GM18870 (cell line): ENCODE results near the gene BCKDK.
"Not testable (repeated sequence)": the region's sequence is repeated elsewhere in the genome, so short reads cannot be mapped to it uniquely, and the experiment has no call there.

Source experiments
- ATAC-seq: cut with Tn5 transposase; IDR thresholded peaks from one replicate; pipeline ENCODE4 v1.9.1; 2021; ENCODE audit warnings: moderate library complexity; ENCODE audit not compliant: unreplicated experiment

Gene BCKDK

DNA sequence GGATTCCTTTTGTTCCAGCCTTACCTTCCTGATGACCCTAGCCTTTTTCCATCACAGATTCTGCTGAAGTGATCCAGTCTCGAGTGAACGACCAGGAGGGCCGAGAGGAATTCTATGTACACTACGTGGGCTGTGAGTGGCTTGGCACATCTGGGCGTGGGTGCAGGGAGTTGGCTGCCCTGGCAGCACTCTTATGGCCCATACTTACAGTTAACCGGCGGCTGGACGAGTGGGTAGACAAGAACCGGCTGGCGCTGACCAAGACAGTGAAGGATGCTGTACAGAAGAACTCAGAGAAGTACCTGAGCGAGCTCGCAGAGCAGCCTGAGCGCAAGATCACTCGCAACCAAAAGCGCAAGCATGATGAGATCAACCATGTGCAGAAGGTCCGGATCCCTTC is 11.9 kb downstream of the BCKDK start:
- ATAC-seq, result no peak

GRCh38 chr16:31125844-31126243 is 17.7 kb downstream of the BCKDK start:
- no peak for ATAC-seq

GRCh38 chr16:31127182-31127581 is 19.0 kb downstream of the BCKDK start:
- no peak for ATAC-seq

DNA sequence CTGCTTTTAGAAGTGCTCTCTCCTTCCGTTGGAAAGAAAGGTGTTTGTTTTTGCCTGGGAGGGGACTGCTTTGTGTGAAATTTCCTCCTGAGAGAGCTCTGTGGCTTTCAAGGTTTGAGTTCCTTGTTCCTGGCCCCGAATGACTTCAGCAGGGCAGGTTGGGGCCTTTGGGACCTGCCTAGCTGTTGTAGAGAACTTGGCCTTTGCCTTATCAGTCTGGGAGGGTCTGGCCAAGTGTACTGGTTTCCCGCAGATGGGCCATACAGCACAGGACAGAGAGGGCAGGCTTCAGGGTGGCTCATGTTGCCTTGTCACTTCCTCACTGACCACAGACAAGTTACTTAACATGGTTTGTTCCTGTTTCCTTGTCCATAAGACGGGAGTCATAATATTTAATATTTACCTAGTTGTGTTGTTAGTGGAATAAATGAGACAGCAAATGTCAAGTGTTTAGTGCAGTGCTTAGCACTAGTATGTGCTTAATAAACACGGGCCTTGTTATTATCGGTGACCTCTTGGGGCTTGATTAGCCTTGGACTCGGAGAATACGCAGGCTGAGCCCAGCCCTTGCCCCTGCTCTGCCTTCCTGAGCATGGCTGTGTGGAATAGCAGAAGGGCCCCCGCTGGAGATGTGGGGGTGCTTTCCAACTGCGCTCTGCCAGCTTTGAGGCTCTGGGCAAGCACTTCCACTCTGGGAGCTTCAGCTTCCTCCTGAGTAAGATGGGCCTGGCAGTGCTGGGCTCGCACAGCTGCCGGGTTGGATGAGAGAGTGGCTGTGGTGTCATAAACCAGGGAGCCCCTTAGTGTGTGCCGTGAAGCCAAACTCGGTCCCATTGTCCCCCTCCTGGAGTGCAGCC is 20.8 kb downstream of the BCKDK start:
- ATAC-seq, result no peak

DNA sequence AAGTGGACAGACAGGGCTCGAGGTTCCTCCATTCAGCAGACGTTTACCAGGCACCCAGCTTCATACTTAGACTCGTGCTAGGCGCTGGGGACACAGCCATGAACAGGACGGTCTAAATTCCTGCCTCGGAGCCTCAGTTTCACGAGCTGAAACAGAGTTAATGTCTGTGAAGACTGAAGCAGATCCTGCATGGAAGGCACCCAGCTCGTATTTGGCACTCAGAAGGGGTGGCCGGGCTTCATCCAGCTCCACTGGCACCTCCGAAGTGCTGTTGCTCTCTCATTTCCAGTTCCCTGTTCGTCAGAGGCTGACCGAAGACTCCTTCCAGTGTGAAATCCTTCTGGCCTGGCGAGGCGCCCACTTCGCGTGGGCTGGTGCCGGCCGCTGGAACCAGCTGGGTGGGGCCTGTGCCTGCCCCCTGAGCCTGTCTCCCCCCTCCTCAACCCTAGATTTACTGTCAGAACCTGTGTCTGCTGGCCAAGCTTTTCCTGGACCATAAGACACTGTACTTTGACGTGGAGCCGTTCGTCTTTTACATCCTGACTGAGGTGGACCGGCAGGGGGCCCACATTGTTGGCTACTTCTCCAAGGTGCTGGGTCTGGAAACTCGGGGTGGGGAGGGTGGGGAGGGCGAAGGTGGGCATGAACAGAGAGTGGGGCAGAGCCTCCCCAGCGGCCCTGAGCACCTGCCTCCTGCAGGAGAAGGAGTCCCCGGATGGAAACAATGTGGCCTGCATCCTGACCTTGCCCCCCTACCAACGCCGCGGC is 21.6 kb downstream of the BCKDK start:
- ATAC-seq, result no peak

DNA sequence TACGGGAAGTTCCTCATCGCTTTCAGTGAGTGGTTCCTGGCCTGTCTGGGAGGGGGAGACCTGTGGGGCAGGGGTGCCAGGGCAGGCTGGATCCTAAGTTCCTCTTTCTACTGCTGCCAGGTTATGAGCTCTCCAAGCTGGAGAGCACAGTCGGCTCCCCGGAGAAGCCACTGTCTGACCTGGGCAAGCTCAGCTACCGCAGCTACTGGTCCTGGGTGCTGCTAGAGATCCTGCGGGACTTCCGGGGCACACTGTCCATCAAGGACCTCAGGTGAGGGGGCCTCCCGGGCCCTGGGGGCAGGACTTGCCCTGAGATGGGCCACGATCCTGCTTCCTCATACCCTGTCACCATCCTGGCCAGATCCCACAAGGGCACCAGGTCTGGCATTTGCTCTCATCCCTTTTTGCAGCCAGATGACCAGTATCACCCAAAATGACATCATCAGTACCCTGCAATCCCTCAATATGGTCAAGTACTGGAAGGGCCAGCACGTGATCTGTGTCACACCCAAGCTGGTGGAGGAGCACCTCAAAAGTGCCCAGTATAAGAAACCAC is 22.2 kb downstream of the BCKDK start:
- ATAC-seq, result no peak

DNA sequence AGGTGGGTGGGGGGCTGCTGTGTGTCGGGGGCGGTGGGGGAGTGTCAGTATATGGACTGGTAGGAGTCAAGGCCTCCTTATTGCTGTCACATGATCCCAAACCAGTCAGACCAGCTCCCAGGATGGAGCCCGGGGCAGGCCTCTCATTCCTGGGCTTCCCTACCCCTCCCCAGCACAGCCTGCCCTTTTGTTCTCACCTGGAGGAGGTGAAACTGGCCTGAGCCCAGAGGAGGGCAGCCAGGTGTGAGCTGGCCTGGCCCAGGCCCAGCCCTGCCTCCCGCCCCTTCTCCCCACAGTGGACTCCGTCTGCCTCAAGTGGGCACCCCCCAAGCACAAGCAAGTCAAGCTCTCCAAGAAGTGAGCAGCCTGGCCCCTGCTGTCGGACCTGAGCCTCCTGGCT is 22.7 kb downstream of the BCKDK start:
- ATAC-seq, result no peak

DNA sequence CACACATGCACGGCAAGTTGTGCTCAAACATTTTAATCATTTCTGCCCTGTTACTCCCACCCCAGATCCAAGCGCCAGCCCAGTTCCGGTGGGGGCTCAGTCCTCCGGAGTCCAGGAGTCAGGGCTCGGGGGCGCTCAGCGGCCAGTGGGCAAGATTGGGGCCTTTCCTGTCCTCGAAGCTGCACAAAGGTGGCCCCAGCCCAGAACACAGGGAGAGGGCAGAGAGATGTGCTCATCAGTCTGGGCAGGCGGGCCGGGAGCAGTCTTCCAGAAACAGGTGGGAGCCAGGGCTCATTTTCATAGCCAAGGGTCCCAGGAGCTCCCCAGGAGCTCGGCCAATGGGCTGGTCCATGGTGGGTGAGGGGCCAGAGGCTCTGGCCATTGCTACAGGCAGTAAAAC is 23.2 kb downstream of the BCKDK start:
- ATAC-seq, result no peak

DNA sequence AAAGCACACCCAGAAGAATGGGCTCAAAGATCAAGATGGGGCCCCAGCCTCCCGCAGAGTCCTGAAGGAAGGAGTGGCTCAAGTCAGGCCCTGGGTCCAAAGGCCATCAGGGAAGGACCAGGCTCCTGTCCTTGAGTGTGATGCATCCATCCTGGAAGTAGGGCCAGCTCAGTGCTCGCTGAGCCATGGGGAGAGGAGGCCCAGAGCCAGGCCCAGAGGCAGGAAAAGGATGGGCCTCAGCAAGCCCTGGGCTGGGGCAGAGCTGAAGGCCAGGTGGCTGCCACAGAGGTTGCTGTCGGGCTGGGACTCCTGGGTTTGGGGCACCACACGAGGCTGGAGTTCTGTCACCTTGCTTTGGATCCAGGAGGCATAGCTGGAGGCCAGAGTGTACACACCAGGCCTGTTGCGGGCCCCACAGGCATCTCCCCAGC is 23.7 kb downstream of the BCKDK start:
- no peak for ATAC-seq

DNA sequence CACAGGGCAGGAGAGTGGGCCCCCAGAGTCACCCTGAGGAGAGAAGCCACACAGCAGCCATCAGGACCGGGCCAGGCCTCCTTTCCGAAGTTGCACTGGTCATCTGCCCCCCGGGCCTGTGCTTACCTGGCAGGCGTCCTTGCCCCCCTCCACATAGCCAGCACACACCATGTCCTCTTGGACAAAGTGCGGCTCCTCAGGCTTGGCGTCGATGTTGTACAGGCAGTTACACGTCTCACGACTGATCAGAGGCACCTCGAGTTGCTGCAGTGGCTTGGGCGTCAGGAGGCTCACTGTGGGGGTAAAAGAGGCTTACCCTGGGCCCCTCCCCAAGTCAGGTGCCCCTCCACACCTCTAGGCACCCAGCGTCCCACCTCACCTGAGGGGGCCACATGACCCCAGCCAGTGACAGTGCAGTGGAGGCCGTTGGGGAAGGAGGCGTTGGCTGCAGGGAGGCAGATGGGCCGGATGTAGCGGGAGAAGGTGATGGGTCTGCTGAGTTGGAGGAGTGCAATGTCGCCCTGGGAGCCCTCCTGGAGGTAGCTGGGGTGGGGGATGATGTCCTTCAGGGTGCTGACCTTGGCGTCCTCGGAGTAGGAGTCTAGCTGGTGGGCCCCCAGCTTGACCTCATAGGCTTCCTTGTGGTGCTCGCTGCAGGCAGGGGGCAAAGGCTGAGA is 24.3 kb downstream of the BCKDK start:
- ATAC-seq, result no peak

GRCh38 chr16:31133046-31133501 is 24.9 kb downstream of the BCKDK start:
- ATAC-seq, result no peak

DNA sequence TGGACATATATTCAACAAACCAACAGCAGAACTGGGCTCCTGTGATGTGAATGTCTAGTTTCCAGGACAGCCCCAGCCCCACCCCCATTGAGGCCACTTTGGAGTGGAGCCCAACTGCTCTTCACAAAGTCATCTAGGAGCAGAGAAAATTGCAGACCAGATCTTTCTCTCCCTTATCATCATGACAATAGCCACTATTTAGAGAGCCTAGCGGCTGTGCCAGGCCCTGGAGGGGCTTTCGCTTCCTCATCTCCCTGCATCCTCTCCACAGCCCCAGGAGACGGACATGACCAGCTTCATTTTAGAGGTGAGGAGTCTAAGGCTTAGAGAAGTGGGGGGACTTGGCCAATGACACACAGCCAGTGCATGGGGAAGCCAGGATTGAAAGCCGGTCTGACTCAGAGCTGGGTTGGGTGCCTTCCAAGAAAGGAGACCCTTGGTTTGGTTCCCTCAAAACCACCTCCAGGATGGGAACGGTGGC is 25.9 kb downstream of the BCKDK start:
- ATAC-seq, result no peak

DNA sequence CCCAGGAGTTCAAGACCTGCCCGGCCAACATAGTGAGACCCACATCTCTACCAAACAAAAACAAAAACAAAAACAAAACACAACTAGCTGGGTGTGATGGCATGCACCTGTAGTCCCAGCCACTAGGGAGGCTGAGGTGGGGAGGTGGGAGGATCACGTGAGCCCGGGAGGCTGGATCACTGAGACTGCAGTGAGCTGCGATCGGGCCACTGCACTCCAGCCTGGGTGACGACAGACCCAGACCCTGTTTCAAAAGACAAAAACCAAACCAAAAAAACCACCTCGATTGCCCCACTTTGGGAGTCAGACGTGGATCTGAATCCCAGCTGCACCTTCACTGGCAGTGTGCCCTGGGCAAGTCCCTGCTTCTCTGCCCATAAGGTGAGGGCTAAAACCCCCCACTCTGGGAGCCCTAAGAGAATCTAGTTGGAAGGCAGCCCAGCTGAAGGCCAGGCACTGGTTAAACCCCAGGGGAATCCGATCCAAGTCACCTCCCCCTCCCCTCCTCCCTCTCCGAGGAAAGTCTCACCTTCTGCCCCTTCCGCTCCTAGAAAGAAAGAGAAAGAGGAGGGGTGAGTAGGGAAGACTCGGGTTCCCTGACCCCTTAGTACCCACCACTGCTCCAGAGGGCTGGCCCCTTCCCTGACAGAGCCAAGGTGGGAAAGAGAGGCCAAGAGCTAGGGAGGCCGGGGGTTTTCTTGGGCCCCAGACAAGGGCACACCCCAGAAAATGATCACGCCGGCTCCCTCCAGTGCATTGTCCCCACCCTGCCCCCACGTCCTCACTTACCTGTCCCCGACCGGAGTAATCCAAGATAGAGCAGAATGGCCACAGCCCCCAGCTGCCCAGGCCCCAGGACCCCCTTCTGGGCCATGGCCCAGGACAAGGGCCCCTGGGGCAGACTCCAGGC is 26.7 kb downstream of the BCKDK start:
- no peak for ATAC-seq

- no peak for ATAC-seq
Observed at GRCh38 chr16:31135535-31136286, 27.5 kb downstream of the BCKDK start, which contains the start of gene PRSS8. PRSS8 (minus strand) TSS chr16:31135727; CDS start chr16:31135498, 229 bp downstream.

GRCh38 chr16:31136287-31136662 is 28.1 kb downstream of the BCKDK start:
- ATAC-seq, result no peak

GRCh38 chr16:31136822-31137499 is 28.8 kb downstream of the BCKDK start:
- ATAC-seq, result not testable (repeated sequence)

DNA sequence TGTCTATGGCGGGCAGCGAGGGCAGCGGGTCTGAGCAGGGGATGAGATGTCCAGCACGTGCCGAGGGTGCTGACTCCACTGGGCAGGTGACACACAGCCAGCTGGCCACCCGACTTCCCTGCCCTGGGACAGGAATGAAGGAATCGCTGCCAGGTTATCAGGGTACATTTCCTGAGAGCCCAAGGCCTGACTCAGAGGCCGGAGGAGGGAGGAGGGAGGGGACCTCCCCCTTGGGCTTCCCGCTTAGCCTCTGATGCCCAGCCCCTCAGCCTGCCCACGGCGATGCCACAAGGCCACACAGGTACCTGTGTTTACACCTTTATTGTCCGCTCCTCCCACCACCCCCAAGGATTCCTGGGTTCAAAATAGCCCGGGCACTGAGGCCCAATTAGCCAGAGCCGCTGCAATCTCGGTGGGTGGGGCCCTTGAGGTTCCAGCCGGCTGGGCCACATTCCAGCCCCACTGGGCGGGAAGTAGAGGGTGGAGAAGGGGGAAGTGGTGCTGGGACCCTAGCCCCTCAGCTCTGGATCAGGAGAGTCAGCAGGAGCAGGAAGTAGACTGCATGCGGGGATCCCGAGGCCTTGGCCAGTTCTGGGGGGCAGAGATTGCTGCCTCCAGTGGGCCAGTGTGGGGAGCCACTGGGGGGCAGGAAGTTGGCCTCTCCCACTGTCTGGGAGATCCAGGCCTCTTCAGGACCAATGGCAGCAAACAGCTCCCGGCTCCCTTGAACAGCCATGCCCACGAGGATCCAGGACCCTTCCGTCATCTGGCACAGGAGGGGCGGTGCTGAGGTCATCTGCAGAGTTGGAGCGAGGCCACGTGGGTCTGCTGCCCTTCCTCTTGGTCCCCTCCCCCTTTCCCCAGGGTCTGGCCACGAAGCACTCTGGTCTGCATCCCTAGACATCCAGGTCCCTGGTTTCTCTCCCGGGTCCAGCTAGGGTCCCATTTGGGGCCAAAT is 30.7 kb downstream of the BCKDK start:
- ATAC-seq, result no peak

DNA sequence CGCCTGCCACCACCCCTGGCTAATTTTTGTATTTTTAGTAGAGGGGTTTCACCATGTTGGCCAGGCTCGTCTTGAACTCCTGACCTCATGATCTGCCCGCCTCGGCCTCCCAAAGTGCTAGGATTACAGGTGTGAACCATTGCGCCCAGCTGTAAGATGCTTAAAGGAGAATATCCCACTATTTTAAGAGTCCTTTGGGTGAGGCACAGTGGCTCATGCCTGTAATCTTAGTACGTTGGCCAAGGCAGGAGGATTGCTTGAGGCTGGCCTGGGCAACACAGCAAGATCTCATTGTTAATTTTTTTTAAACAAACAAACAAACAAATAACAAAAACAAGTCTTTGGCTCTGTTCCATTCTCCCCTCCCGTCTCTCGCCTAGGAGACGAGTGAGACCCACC is 32.9 kb downstream of the BCKDK start:
- not testable (repeated sequence) for ATAC-seq
